Esophagus mucosa (tissue), 1 donor: ENCODE results near the gene SRPK2. TPM values are rescaled to one million over a fixed set of nuclear protein-coding genes. Genes with fewer than 3 reads are reported as not detected.
A peak's percentile ranks its signal among the peaks of the same experiment; 100 is the strongest.

ENCODE experiments used
- ATAC-seq: fragments of 200-7000 bp; cut with Tn5 transposase; one replicate; pipeline ENCODE4 v1.9.1; 2020
- total RNA-seq: library from RNA; stranded (reverse); gene quantifications from one replicate; pipeline ENCODE4 v1.2.4, GENCODE V29; 2023
- donor health status: DM: yes; HTN: yes; CAD: no.

Gene SRPK2
- total RNA-seq, 1 donor from 2014 or later, result 31.6 TPM

- peak; percentile 37 for ATAC-seq
Measured at GRCh38 chr7:105087981-105088380, 300.7 kb downstream of the SRPK2 start.

- ATAC-seq, result no peak
Measured at GRCh38 chr7:105086850-105087249, 301.9 kb downstream of the SRPK2 start.

GRCh38 chr7:105084581-105084980 is 304.1 kb downstream of the SRPK2 start:
- no peak for ATAC-seq

GRCh38 chr7:105079348-105079747 is 309.4 kb downstream of the SRPK2 start:
- no peak for ATAC-seq

GRCh38 chr7:105073143-105073542 is 315.6 kb downstream of the SRPK2 start:
- ATAC-seq, result no peak

- no peak for ATAC-seq
Measured at GRCh38 chr7:105068886-105069285, 319.8 kb downstream of the SRPK2 start.

- ATAC-seq, result no peak
Measured at GRCh38 chr7:105067691-105068090, 321.0 kb downstream of the SRPK2 start.

Other genes starting within 250 kb of the SRPK2 start
- gene PUS7, start 133.3 kb upstream of the SRPK2 start, total RNA-seq, result 12.1 TPM
- 14.1 TPM for gene RINT1, start 143.3 kb upstream of the SRPK2 start, total RNA-seq
- gene EFCAB10, start 192.6 kb upstream of the SRPK2 start, total RNA-seq, result 0.20 TPM